OCI-LY7 (cell line): ENCODE data around the gene TRA2A.

Experiments
- EZH2phosphoT487 ChIP-seq: fragments of 200-600 bp; sonication (generic); IDR thresholded peaks from 2 replicates; pipeline ENCODE4 v1.6.1; 2018; ENCODE audit warnings: low read depth, borderline replicate concordance, mild to moderate bottlenecking, mixed run types, antibody characterized with exemption, low read length, moderate library complexity, mixed read lengths
- TF ChIP-seq, protein P1 (sequence below): fragments of 200-600 bp; sonication (generic); conservative IDR thresholded peaks from 2 replicates; pipeline ENCODE4 v1.5.1; 2014; ENCODE audit warnings: mild to moderate bottlenecking, antibody characterized with exemption, low read length, moderate library complexity, mixed read lengths

DNA sequence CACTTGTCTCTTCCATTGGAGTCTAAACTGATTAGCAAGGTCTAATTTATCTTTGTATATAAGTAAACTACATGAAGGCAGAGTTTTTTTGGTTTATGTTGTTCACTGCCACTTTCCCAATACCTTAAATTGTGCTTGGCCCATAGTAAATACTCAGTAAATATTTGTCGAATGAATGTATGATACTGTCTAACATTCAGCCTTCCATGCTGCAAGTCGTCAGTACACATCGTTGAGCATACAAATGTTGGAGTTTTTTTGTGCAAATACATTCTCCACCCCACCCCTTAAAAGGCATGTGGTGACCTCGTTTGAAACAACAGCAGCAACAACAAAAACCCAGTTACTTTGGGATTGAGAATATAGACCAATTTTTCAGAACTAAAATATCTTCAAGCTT, 44.1 kb downstream of the TRA2A start:
- no peak for TF ChIP-seq EZH2phosphoT487
- TF ChIP-seq, protein P1, sequence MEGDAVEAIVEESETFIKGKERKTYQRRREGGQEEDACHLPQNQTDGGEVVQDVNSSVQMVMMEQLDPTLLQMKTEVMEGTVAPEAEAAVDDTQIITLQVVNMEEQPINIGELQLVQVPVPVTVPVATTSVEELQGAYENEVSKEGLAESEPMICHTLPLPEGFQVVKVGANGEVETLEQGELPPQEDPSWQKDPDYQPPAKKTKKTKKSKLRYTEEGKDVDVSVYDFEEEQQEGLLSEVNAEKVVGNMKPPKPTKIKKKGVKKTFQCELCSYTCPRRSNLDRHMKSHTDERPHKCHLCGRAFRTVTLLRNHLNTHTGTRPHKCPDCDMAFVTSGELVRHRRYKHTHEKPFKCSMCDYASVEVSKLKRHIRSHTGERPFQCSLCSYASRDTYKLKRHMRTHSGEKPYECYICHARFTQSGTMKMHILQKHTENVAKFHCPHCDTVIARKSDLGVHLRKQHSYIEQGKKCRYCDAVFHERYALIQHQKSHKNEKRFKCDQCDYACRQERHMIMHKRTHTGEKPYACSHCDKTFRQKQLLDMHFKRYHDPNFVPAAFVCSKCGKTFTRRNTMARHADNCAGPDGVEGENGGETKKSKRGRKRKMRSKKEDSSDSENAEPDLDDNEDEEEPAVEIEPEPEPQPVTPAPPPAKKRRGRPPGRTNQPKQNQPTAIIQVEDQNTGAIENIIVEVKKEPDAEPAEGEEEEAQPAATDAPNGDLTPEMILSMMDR = no peak
